Measurements from ENCODE around the gene HLA-DQB2. TPM values are rescaled to one million over a fixed set of nuclear protein-coding genes. Genes with fewer than 3 reads are reported as not detected.

Gene HLA-DQB2
- total RNA-seq, result 0.07 TPM in 1 of 2 replicates, not detected in the other

DNA sequence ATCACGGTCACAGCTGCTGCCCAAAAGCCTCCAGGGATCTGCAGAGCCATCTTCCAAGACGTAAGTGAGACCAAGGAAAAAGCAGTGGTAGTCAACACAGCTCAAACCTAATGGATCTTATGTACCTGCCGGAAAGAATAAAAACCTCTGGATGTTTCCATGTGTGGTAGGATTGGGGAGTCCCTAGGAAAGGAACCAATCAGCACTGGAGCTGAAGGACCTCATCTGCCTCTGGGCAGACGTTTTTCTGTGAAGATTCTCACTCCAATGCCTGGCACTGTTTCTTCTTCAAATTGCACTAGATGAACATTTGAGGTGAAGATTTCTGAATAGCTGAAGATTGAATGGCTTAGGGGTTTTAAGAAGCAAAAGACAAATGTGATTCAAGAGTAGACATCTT lies at the start of gene HLA-DQB2:
Gene HLA-DQB2, minus strand, starts transcription at position 112 of the 400 bp plus-strand sequence. Its CDS starts 62 bp downstream, at position 50.

DNA sequence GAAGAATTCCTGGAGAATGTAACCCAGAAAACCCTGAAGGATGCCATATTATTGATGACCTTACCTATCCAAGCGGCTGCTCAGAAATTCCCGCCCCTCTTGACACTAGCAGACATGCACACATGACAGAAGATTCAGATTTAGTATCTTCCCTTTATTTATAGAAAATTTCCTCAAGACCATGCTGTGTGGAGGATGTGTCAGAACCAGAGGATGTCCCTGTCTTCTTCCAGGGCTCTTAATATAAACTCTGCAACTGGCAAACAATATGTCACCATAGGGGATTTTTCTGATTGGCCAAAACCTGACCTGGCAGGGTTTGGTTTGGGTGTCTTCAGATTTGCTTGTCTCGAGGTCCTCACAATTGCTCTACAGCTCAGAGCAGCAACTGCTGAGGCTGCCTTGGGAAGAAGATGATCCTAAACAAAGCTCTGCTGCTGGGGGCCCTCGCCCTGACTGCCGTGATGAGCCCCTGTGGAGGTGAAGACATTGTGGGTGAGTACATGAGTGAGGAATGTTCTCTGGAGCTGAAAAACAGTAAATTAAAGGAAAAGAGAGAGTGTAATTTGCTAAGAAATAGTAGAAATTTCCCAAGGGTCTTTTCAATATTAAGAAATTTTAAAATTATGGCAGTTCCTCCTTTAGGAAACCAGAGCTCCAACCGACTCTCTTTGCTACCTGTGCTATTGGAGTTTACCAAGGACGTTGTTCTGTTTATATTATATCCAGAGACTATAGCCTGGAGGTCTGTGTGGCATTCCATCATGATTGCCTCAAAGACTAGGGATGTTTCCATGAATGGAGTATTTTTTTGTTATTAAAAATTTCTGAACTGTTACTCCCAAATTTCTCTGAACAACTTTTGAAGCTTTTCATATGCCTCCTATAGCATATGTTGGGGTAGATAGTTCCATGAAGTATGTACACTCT lies 22.0 kb downstream of the HLA-DQB2 start, which contains the start of gene HLA-DQA2:
Gene HLA-DQA2, plus strand, starts transcription at position 361 of the 930 bp plus-strand sequence. Its CDS starts 53 bp downstream, at position 414.

Small RNAs within 50 kb of the gene (small RNA-seq; reads per million reads assigned to genes)
- not detected for gene MIR3135B

Other genes with a start within 250 kb of the HLA-DQB2 start
- gene HLA-DRB5, start 233.2 kb downstream of the HLA-DQB2 start, total RNA-seq, result not detected in 2 replicates
- 0.93 TPM in 1 of 2 replicates, not detected in the other for gene HLA-DRB1, start 173.7 kb downstream of the HLA-DQB2 start, total RNA-seq
- gene HLA-DQA1, start 126.1 kb downstream of the HLA-DQB2 start, total RNA-seq, result not detected in 2 replicates
- gene HLA-DQB1, start 96.9 kb downstream of the HLA-DQB2 start, total RNA-seq, result not detected in 2 replicates
- not detected in 2 replicates for gene HLA-DQA2, start 22.1 kb downstream of the HLA-DQB2 start, total RNA-seq
- not detected in 2 replicates for gene HLA-DOB, start 53.5 kb upstream of the HLA-DQB2 start, total RNA-seq
- 20.1 and 28.1 TPM in 2 replicates for gene TAP2, start 75.2 kb upstream of the HLA-DQB2 start, total RNA-seq
- 29.1 and 49.2 TPM in 2 replicates for gene PSMB8, start 80.5 kb upstream of the HLA-DQB2 start, total RNA-seq
- gene TAP1, start 90.2 kb upstream of the HLA-DQB2 start, total RNA-seq, result 29.4 and 37.5 TPM in 2 replicates
- 7.0 and 9.1 TPM in 2 replicates for gene PSMB9, start 90.7 kb upstream of the HLA-DQB2 start, total RNA-seq
- gene HLA-DMB, start 177.5 kb upstream of the HLA-DQB2 start, total RNA-seq, result 0.27 and 0.50 TPM in 2 replicates
- 0.57 and 0.93 TPM in 2 replicates for gene HLA-DMA, start 189.6 kb upstream of the HLA-DQB2 start, total RNA-seq
- 143 and 157 TPM in 2 replicates for gene BRD2, start 205.1 kb upstream of the HLA-DQB2 start, total RNA-seq
- gene HLA-DOA, start 246.1 kb upstream of the HLA-DQB2 start, total RNA-seq, result under 0.01 TPM in 1 of 2 replicates, not detected in the other